ENCODE measurements around the gene LRRC36.

DNA sequence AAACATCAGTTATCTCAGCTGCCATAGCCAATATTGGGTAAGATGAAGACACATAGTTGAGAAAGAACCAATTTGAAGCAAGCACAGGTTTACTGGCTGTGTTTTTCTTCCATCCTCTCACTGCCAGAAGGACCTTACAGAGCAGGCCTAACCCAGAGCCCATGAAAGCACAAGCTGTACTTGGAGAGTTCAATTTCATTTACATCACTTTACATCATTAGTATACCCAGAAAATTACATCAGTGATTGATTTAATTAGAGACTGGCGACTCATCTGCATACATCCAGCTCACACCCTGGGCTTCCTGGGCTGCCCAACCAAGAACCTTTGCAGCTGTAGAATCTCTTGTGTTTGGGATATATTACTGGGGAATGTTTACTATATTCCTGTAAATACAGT is 23.7 kb downstream of the LRRC36 start:
- TF ChIP-seq, protein P1, sequence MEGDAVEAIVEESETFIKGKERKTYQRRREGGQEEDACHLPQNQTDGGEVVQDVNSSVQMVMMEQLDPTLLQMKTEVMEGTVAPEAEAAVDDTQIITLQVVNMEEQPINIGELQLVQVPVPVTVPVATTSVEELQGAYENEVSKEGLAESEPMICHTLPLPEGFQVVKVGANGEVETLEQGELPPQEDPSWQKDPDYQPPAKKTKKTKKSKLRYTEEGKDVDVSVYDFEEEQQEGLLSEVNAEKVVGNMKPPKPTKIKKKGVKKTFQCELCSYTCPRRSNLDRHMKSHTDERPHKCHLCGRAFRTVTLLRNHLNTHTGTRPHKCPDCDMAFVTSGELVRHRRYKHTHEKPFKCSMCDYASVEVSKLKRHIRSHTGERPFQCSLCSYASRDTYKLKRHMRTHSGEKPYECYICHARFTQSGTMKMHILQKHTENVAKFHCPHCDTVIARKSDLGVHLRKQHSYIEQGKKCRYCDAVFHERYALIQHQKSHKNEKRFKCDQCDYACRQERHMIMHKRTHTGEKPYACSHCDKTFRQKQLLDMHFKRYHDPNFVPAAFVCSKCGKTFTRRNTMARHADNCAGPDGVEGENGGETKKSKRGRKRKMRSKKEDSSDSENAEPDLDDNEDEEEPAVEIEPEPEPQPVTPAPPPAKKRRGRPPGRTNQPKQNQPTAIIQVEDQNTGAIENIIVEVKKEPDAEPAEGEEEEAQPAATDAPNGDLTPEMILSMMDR (conservative IDR thresholded peaks at IDR 0.05; ENCODE audit: low read length): no peak
- no peak for TF ChIP-seq EZH2phosphoT487 (IDR thresholded peaks at IDR 0.05; ENCODE audit: borderline replicate concordance)

All from Loucy (cell line).